Gastroesophageal sphincter (tissue), 3 donors: ENCODE data around the gene ZNF346.

ENCODE experiments used
- CTCF ChIP-seq, 4 experiments: fragments of 200-600 bp in 2 of 4; fragments of 450-650 bp in 2 of 4; sonication (generic) in 1 of 4; IDR thresholded peaks; one replicate each; pipeline ENCODE4 v1.5.1; 2017 to 2019; ENCODE audit warnings: antibody characterized with exemption in 4 of 4, mild to moderate bottlenecking in 2 of 4, moderate library complexity in 2 of 4
- EP300 ChIP-seq: sonication (generic); formaldehyde crosslinking; IDR thresholded peaks from one replicate; pipeline ENCODE4 v1.6.1; 2017; ENCODE audit warnings: antibody characterized with exemption, mild to moderate bottlenecking
- POLR2A ChIP-seq, 2 donors: fragments of 450-650 bp; IDR thresholded peaks; one replicate each; pipeline ENCODE4 v1.6.1; 2017; ENCODE audit warnings: antibody characterized with exemption in 2 of 2, mild to moderate bottlenecking in 2 of 2, moderate library complexity in 1 of 2

- TF ChIP-seq CTCF (IDR thresholded peaks at IDR 0.05) (no peak), POLR2A (IDR thresholded peaks at IDR 0.05) (no peak), EP300 (no peak)
Measured at GRCh38 chr5:177117441-177118045, 95.0 kb downstream of the ZNF346 start.
